Measurements from ENCODE around the gene CAPZA2. TPM values are rescaled to one million over a fixed set of nuclear protein-coding genes. Genes with fewer than 3 reads are reported as not detected.
"Not testable (repeated sequence)": the region's sequence is repeated elsewhere in the genome, so short reads cannot be mapped to it uniquely, and the experiment has no call there.

Gene CAPZA2
- total RNA-seq, 1 experiment from 2014 or later: 193 TPM

DNA sequence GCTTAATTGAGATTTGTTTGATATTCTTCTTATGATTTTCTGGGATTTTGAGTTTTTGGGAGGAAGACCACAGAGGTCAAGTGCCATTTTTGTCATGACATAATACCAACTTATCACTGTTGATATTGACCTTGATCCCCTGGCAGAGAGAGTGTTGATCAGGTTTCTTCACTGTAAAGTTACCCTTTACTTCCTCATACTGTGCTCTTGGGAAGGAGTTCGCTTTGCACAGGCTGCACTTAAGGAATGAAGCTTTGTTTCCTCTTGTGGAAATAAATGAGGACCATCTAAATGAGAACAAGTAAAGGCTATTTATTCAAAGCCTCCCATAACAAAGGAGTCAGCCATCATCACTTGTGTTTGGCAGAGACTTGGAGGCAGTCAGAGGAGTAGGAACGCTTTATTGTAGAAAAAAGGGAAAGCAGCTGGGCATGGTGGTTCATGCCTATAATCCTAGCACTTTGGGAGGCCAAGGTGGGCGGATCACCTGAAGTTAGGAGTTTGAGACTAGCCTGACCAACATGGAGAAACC lies 107.0 kb downstream of the CAPZA2 start:
- no peak for DNase-seq (ENCODE audit: low spot score)
- in situ Hi-C loops (cut with HindIII; ENCODE audit: low sequenced_read_pairs): no loop called here

DNA sequence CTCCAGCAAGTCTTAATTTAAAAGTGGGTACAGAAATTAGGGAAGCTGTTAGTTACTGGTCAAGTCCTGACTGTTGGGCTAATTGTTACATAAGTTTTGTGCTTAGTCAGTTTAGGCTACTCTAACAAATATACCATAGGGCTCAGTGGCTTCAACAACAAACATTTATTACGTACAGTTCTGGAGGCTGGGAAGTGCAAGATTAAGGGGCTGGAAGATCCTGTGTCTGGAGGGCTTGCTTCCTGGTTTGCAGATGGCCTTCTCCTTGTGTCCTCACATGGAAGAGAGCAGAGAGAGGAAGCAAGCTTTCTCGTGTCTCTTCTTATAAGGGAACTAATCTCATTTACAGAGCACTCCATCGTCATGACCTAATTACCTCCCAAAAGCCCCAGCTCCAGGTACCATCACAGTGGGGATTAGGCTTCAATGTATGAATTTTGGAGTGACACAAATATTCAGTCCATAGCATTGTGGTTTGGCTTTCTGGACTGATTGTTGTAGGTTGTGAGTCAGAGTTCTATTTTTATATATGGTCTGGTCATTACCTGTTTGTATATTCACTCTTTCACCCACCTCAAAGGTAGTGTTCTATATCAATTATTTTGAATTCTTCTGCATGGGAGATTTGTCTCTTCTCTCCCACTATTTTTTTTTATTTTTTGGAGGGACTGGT lies 108.0 kb downstream of the CAPZA2 start:
- in situ Hi-C loops (cut with HindIII; ENCODE audit: low sequenced_read_pairs): no loop called here
- DNase-seq (ENCODE audit: low spot score): no peak

DNA sequence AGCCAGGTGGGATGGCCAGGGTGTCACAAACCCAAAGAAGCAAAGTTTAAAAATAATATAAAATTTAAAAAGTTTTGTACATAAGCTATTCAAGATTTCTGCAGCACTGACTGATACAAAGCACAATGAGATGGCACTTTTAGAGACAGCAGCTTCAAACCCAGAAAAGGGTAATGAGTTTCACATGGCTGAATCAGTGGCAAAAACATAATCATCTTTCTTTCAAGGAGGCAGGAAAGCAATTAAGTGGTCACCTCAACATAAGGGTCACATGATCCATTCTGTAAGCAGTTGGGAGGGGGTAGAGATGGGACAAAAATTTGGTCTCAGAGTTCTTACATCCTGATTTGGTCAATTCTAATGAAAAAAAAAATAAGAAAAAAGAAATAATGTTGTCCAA lies 108.8 kb downstream of the CAPZA2 start:
- DNase-seq (ENCODE audit: low spot score); in situ Hi-C loops (cut with HindIII; ENCODE audit: low sequenced_read_pairs): not testable (repeated sequence)

Other genes with a start within 250 kb of the CAPZA2 start
- 0.20 TPM in 1 of 2 replicates, not detected in the other for gene MET, start 190.4 kb upstream of the CAPZA2 start, total RNA-seq (2014; rRNA removed; shearing (Covaris generic))
- gene ST7, start 90.9 kb downstream of the CAPZA2 start, total RNA-seq (2014; rRNA removed; shearing (Covaris generic)): 11.2 and 14.7 TPM in 2 replicates

Data from G401 (cell line).